Measurements from ENCODE around the gene ARSG. TPM values are rescaled to one million over a fixed set of nuclear protein-coding genes. Genes with fewer than 3 reads are reported as not detected.

The ARSG gene
- total RNA-seq, 2 experiments from 2014 or later, result 9.0 to 10.5 TPM

DNA sequence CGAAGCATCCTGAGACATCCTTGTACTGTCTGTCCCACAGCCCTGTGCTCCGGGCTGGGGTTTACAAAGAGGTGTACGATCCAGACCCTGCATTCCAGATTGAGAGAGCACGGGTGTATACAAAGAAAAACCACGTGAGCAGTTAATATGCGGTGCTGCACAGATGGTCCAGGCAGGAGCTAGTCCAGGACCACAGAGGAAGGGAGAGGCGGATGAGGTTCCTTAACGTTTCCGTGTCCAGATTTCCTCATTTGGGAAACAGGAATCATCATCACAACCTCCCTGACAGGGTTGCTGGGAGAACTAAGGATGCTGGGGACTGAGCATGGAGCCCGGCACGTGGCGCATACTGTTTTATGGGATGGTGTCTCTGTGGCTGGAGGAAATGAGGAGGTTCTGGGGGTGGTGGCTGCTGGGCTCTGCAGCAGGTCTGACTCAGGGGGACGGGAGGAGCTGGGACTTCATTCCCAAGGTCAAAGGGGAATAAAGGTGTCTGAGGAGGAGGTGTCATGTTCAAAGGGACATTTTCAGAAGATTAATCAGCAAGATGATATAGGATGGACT, 139.8 kb downstream of the ARSG start:
- intact Hi-C loops (cut with micrococcal nuclease), result loop anchor here (1.0 kb wide), 1 partner anchor 168 kb away; no protein-coding TSS in a partner anchor
- H3K4me3 Mint-ChIP-seq, result no peak overlapping the region
- H3K36me3 Mint-ChIP-seq (ENCODE audit: low read depth), result no peaks in the 10 kb centered on the region
- CTCF ChIA-PET, result interaction anchor here (1.0 to 7.9 kb wide), 8 partner anchors 13 to 258 kb away, joined by 3 to 97 read pairs (median 6); partner anchors contain the start of genes ARSG and SLC16A6
- H3K27me3 Mint-ChIP-seq (ENCODE audit: low read depth), result no peaks in the 10 kb centered on the region
- H3K27ac Mint-ChIP-seq, result no peak overlapping the region
- H3K9me3 Mint-ChIP-seq, result no peaks in the 10 kb centered on the region
- peaks cover 4% of the 10 kb centered on the region for H3K4me1 Mint-ChIP-seq (ENCODE audit: low read depth)
- DNase-seq, result no peak

DNA sequence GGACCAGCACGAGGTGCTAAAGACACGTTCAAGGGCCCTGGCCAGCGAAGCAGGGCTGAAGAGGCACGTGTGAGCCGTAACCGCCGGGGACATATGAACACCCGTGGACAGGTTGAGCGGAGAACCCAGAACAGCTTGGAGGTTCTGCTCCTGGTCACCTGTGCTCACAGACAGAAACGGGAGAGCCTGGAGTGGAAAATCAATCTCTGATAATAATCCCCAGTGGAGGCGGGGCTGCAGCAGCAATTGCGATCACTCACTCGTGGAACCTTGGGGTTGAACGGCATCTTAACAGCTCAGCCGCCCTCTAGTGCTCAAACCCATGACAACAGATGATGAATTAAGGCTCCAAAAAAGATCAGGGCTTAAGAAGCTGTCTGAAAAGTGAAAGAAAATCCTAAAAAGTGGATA, 140.4 kb downstream of the ARSG start:
- Mint-ChIP-seq H3K4me1 (ENCODE audit: low read depth) (peaks cover 9% of the 10 kb centered on the region), H3K36me3 (ENCODE audit: low read depth) (no peaks in the 10 kb centered on the region), H3K27ac (no peak overlapping the region), H3K9me3 (no peaks in the 10 kb centered on the region), H3K27me3 (ENCODE audit: low read depth) (no peaks in the 10 kb centered on the region), H3K4me3 (no peak overlapping the region)
- intact Hi-C loops (cut with micrococcal nuclease), result loop anchor here (1.0 kb wide), 1 partner anchor 168 kb away; no protein-coding TSS in a partner anchor
- CTCF ChIA-PET, result interaction anchor here (0.6 to 7.9 kb wide), 12 partner anchors 11 to 259 kb away, joined by 3 to 97 read pairs (median 4); partner anchors contain the start of genes ARSG and SLC16A6
- peak; percentile 63 for DNase-seq

DNA sequence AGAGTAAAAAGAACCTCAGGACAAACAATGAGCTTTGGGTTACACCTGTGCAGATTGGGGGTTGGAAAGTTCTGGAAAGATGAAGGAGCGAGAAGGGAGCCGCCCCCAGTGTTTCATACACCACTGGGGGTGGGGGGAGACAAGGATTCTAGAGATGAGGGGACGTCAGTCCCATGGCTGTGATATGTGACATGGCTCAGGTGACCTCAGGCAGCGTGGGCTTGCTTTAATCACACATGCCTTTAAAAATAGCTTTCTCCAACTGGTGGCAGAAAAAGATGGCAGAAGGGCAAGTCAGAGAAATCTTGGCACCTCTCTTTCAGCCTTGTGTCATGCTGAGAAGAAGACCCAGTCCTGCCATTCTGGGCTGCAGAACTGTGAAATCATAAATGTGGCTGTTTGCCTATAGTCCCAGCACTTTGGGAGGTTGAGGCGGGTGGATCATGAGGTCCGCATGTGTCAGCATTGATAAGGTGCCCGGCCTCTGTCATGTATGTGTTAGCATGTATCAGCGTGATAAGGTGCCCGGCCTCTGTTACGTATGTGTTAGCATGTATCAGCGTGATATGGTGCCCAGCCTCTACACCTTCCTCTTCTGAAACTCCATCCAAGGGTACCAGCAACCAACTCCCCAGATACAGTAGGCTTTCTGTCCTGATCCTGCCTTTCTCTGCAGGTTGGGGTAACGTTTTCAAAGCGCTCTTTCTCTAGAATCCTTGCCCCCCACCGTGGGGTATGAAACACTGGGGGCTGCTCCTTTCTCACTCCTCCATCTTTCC, 141.0 kb downstream of the ARSG start:
- no peak for DNase-seq
- Mint-ChIP-seq H3K9me3 (no peaks in the 10 kb centered on the region), H3K4me1 (ENCODE audit: low read depth) (peaks cover 14% of the 10 kb centered on the region), H3K36me3 (ENCODE audit: low read depth) (no peaks in the 10 kb centered on the region), H3K27me3 (ENCODE audit: low read depth) (no peaks in the 10 kb centered on the region), H3K4me3 (no peak overlapping the region), H3K27ac (no peak overlapping the region)
- intact Hi-C loops (cut with micrococcal nuclease), result no loop called here
- CTCF ChIA-PET, result interaction anchor here (0.5 to 7.9 kb wide), 16 partner anchors 8 to 263 kb away, joined by 3 to 97 read pairs (median 4); partner anchors contain the start of genes ARSG and SLC16A6

DNA sequence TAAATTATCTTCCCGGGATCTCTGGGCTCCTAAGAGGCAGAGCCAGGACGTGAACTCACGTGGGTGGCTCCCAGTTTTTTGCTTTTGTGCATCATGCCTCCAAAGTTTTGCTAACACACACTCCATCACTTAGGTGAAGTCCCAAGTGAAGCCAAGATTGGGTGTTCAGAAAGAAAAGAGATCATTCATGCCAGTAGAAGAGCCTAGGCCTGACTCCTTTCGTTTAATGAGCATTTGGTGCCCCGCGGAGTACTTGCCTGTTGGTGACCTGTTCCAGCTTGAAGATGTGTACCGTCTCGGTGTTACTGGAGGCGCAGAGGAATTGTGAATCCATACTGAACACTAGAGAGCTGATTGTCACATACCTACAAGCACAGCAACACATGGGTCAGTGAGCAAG, 141.9 kb downstream of the ARSG start:
- Mint-ChIP-seq H3K4me1 (ENCODE audit: low read depth) (peaks cover 24% of the 10 kb centered on the region), H3K36me3 (ENCODE audit: low read depth) (no peaks in the 10 kb centered on the region), H3K4me3 (no peak overlapping the region), H3K27ac (no peak overlapping the region), H3K9me3 (no peaks in the 10 kb centered on the region), H3K27me3 (ENCODE audit: low read depth) (no peaks in the 10 kb centered on the region)
- DNase-seq, result no peak
- CTCF ChIA-PET, result interaction anchor here (0.7 to 7.9 kb wide), 9 partner anchors 9 to 263 kb away, joined by 3 to 97 read pairs (median 6); no protein-coding TSS in a partner anchor
- intact Hi-C loops (cut with micrococcal nuclease), result no loop called here

DNA sequence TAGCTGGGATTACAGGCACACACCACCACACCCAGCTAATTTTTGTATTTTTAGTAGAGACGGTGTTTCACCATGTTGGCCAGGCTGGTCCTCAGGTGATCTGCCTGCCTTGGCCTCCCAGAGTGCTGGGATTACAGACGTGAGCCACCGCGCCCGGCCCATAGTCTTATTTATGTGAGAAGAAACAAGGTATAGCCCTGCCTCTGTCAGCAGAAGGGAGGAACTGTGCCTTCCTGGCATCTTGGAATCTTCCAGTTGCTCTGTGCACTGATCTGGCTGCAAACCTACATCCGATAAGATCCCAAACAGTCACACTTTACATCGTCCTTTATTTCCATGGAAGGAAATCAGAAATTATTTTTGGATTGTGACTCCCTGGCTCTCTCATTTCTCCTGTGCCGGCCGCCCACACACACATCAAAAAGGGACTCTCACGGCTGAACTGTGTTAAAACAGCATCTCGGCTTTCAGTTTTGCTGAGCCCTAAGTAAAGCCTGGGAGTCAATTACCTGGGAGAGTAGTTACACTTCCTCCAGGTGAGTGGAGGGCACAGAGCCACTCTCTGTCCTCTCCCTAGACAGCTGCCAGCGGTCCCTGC, 142.7 kb downstream of the ARSG start:
- Mint-ChIP-seq H3K27ac (no peak overlapping the region), H3K4me3 (no peak overlapping the region), H3K4me1 (ENCODE audit: low read depth) (peaks cover 25% of the 10 kb centered on the region), H3K9me3 (no peaks in the 10 kb centered on the region), H3K36me3 (ENCODE audit: low read depth) (no peaks in the 10 kb centered on the region), H3K27me3 (ENCODE audit: low read depth) (no peaks in the 10 kb centered on the region)
- CTCF ChIA-PET, result interaction anchor here (0.6 to 7.9 kb wide), 9 partner anchors 10 to 264 kb away, joined by 3 to 97 read pairs (median 5); partner anchors contain the start of gene SLC16A6
- no peak for DNase-seq
- intact Hi-C loops (cut with micrococcal nuclease), result no loop called here

DNA sequence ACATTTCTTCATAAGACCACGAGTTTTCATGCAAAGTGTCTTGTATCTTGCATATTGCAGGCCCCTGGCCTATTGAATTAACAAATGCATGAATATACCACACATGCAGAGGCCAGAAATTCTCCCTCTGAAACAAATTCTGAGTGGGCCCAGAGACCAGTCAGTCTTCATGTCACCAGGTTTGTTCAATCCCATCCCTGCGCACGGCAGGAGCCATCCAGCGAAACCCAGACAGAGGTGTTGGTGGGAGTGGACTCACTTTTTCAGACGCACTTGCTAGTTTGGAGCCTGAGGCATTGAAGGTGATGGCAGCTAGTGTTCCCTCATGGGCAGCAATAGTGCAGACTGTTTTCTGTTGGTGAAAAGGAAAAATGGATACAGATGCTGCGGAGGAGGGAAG, 144.1 kb downstream of the ARSG start:
- Mint-ChIP-seq H3K27ac (no peak overlapping the region), H3K4me1 (ENCODE audit: low read depth) (peaks cover 30% of the 10 kb centered on the region), H3K36me3 (ENCODE audit: low read depth) (no peaks in the 10 kb centered on the region), H3K27me3 (ENCODE audit: low read depth) (no peaks in the 10 kb centered on the region), H3K9me3 (no peaks in the 10 kb centered on the region), H3K4me3 (no peak overlapping the region)
- CTCF ChIA-PET, result interaction anchor here (0.7 to 7.9 kb wide), 18 partner anchors 8 to 262 kb away, joined by 3 to 97 read pairs (median 6); partner anchors contain the start of gene AMZ2
- intact Hi-C loops (cut with micrococcal nuclease), result no loop called here
- DNase-seq, result no peak

DNA sequence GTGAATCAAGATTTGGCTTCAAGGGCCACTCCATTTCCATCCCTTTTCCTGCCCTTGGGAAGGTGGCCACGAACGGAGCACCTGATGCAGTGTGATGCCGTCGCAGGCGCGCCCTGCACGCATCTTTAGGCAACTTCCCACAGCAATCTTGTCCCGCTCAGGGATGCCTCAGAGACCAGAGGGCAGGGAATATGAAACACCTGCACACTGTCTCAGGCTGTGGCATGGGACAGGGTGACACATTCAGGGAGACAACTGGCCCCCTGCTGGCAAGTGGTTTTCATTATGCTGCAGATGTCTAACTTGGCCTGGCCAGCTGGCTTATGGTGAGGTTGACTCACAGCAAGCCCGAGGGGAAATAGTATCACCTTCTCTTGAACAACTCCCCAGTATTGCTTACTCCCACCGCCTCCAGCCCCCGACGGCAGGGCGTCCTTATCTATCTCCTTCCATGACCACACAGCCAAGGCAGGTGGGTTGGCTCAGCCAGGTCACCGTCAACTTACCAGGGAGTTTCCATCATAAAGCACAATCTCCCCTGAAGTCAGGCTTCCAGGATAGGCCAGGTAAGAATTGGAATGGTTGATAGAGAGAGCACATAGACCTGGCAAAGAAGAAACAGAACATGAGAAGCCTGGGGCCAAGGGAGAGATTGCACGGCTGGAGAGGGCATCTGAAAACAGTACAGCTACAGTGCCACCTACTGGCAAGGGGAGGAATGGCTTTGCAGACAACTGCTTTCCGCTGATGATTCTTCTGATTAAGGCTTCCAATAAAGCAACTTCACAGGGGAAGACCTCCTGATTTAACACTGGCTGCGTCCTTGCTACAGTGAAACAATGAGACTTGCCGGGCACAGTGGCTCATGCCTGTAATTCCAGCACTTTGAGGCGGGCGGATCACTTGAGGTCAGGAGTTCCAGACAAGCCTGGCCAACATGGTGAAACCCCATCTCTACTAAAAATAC, 144.9 kb downstream of the ARSG start:
- Mint-ChIP-seq H3K4me1 (ENCODE audit: low read depth) (peaks cover 35% of the 10 kb centered on the region), H3K36me3 (ENCODE audit: low read depth) (no peaks in the 10 kb centered on the region), H3K9me3 (no peaks in the 10 kb centered on the region), H3K4me3 (no peak overlapping the region), H3K27ac (no peak overlapping the region), H3K27me3 (ENCODE audit: low read depth) (no peaks in the 10 kb centered on the region)
- peak; percentile 94 for DNase-seq
- intact Hi-C loops (cut with micrococcal nuclease), result loop anchor here (1.0 to 2.0 kb wide), 8 partner anchors 27 to 264 kb away; no protein-coding TSS in a partner anchor
- CTCF ChIA-PET, result interaction anchor here (0.7 to 7.9 kb wide), 35 partner anchors 9 to 378 kb away, joined by 3 to 97 read pairs (median 4); partner anchors contain the start of genes AMZ2, ARSG and SLC16A6

DNA sequence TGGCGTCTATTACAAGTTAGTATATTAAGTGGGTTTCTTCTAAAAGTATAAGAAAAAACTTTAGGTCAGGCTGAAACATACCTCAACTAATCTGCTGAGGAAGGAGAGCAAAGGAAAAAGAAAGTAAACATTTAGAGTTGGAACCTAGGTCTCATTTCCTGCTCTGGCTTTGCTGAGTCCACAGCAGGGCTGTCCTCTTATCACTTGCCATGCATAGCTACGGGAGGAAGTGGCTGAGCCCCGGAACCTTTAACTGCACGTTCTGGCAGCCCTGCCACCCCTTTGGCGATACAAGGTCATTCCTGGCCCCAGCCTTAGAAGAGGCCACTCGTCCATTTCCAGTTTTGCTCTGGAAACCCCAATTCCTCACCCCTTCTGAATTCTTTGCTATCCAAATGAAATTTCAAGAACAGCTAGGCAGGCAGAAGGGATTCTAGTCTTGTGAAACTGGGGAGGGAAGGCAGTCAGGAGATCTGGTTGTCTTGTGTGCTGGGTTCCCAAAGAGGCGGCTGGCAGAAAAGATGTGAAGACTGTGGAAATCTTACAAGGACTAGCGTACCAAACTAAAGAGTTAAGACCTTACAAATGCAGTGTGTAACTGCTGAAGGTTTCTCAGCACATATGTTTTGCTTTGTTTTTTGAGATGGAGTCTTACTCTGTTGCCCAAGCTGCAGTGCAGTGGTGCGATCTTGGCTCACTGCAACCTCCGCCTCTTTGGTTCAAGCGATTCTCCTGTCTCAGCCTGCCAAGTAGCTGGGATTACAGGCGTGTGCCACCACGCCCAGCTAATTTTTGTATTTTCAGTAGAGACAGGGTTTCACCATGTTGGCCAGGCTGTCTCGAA, 146.9 kb downstream of the ARSG start:
- Mint-ChIP-seq H3K4me3 (peak overlapping the region; percentile 55), H3K27ac (peak overlapping the region; percentile 84), H3K9me3 (no peaks in the 10 kb centered on the region), H3K4me1 (ENCODE audit: low read depth) (peaks cover 35% of the 10 kb centered on the region), H3K36me3 (ENCODE audit: low read depth) (no peaks in the 10 kb centered on the region), H3K27me3 (ENCODE audit: low read depth) (no peaks in the 10 kb centered on the region)
- CTCF ChIA-PET, result interaction anchor here (2.0 to 7.9 kb wide), 5 partner anchors 17 to 176 kb away, joined by 8 to 97 read pairs (median 22); no protein-coding TSS in a partner anchor
- peak; percentile 63 for DNase-seq
- intact Hi-C loops (cut with micrococcal nuclease), result loop anchor here (2.0 kb wide), 2 partner anchors 233 to 255 kb away; no protein-coding TSS in a partner anchor

DNA sequence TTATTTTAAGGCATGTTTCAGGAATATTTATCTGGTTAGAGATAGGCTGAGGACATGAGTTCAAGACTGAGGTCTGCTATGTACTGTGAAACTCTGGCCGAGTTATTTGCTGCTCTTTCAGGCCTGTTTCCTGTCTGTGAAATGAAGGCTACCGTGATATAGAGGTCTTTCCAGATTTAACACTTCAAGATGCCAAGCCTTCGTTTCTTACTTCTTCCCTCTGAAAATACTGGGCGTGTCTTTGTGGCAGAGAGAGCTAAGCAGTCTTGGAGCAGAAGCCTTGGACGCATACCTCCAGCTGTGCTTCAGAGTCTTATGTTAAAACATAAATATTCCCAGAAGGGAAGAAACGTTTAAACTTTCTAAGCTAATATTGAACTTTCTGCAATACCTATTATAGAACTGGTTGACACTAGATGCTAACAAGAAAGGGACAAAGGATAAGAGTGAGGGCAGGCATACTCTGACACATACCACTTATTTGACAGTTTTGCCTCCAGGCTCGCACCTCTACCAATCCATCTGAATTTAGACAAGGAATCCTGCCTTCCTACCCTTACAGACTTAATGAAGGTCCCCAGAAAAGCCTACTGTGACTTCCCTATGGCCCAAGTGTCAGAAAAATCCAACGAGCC, 148.5 kb downstream of the ARSG start:
- peak overlapping the region; percentile 12 for H3K27ac Mint-ChIP-seq
- H3K4me3 Mint-ChIP-seq, result no peak overlapping the region
- H3K36me3 Mint-ChIP-seq (ENCODE audit: low read depth), result no peaks in the 10 kb centered on the region
- no peaks in the 10 kb centered on the region for H3K27me3 Mint-ChIP-seq (ENCODE audit: low read depth)
- no peak for DNase-seq
- intact Hi-C loops (cut with micrococcal nuclease), result no loop called here
- H3K4me1 Mint-ChIP-seq (ENCODE audit: low read depth), result peaks cover 35% of the 10 kb centered on the region
- H3K9me3 Mint-ChIP-seq, result no peaks in the 10 kb centered on the region
- CTCF ChIA-PET, result interaction anchor here (0.6 to 7.2 kb wide), 4 partner anchors 16 to 161 kb away, joined by 3 to 43 read pairs (median 10); no protein-coding TSS in a partner anchor

DNA sequence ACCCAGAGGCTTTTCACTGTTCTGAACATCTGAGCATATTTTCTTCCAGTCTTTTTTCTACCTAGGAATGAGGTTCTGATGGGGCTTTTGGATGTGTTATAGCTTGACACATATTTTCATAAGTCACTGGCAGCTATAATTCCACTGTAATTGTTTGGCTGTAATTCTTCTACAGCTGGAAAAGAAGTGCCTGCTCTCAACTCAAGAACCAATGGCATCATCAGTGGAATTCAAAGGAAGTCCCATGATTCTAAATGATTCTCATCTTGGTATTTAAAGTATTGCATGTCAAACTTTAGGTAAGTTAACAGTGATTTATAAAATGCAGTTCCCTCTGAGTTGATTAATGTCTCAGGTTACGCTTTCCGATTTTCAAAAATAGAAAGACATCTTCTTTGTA, 149.2 kb downstream of the ARSG start:
- H3K27me3 Mint-ChIP-seq (ENCODE audit: low read depth), result no peaks in the 10 kb centered on the region
- intact Hi-C loops (cut with micrococcal nuclease), result no loop called here

More for the DNA sequence above, 149.2 kb downstream of the ARSG start:
- CTCF ChIA-PET, result interaction anchor here (0.9 to 7.2 kb wide), 3 partner anchors 10 to 20 kb away, joined by 3 to 43 read pairs (median 3); no protein-coding TSS in a partner anchor
- Mint-ChIP-seq H3K4me1 (ENCODE audit: low read depth) (peaks cover 35% of the 10 kb centered on the region), H3K27ac (no peak overlapping the region), H3K9me3 (no peaks in the 10 kb centered on the region), H3K36me3 (ENCODE audit: low read depth) (no peaks in the 10 kb centered on the region), H3K4me3 (no peak overlapping the region)
- DNase-seq, result no peak

Measured in activated naive CD4-positive, alpha-beta T cell treated with anti-CD3 and anti-CD28 coated beads for 36 hours (primary cell).